ENCODE data around the gene LMOD1. TPM values are rescaled to one million over a fixed set of nuclear protein-coding genes. Genes with fewer than 3 reads are reported as not detected.

The LMOD1 gene
- total RNA-seq, 2 experiments from 2014 or later = not detected

- ChIA-PET POLR2A (interaction anchor here (0.6 kb wide), 2 partner anchors 15 to 118 kb away, joined by 3 read pairs; no protein-coding TSS in a partner anchor), CTCF (interaction anchor here (0.6 to 6.4 kb wide), 4 partner anchors 14 to 189 kb away, joined by 3 to 34 read pairs (median 10); no protein-coding TSS in a partner anchor)
- intact Hi-C loops (cut with micrococcal nuclease) = no loop called here
- H3K9me3 Mint-ChIP-seq = no peaks in the 10 kb centered on the region
- no peak for ATAC-seq
- H3K4me1 Mint-ChIP-seq (ENCODE audit: low read depth) = peaks cover 22% of the 10 kb centered on the region
- H3K27me3 Mint-ChIP-seq = no peaks in the 10 kb centered on the region
- no peak for DNase-seq
- TF ChIP-seq CTCF (IDR thresholded peaks at IDR 0.05) = no peak
- H3K36me3 Mint-ChIP-seq (ENCODE audit: low read depth) = peaks cover 4% of the 10 kb centered on the region
- no peak overlapping the region for H3K4me3 Mint-ChIP-seq
- no peak overlapping the region for H3K27ac Mint-ChIP-seq
These were observed 39.0 kb upstream of the LMOD1 start for GRCh38 chr1:201985355-201985754.

- no peak for DNase-seq
- H3K9me3 Mint-ChIP-seq = no peaks in the 10 kb centered on the region
- CTCF ChIA-PET = interaction anchor here (1.2 to 6.4 kb wide), 3 partner anchors 15 to 155 kb away, joined by 4 to 34 read pairs (median 16); no protein-coding TSS in a partner anchor
- H3K4me1 Mint-ChIP-seq (ENCODE audit: low read depth) = peaks cover 22% of the 10 kb centered on the region
- H3K27ac Mint-ChIP-seq = no peak overlapping the region
- peaks cover 4% of the 10 kb centered on the region for H3K36me3 Mint-ChIP-seq (ENCODE audit: low read depth)
- H3K27me3 Mint-ChIP-seq = no peaks in the 10 kb centered on the region
- TF ChIP-seq CTCF (IDR thresholded peaks at IDR 0.05) = no peak
- POLR2A ChIA-PET = interaction anchor here (1.1 kb wide), 1 partner anchor 16 kb away, joined by 3 read pairs; no protein-coding TSS in a partner anchor
- peak overlapping the region; percentile 92 for H3K4me3 Mint-ChIP-seq
- no peak for ATAC-seq
- intact Hi-C loops (cut with micrococcal nuclease) = no loop called here
These were observed 38.1 kb upstream of the LMOD1 start for GRCh38 chr1:201984446-201984845.

- Mint-ChIP-seq H3K4me1 (ENCODE audit: low read depth) (peaks cover 22% of the 10 kb centered on the region), H3K27ac (peak overlapping the region; percentile 87), H3K9me3 (no peaks in the 10 kb centered on the region), H3K27me3 (no peaks in the 10 kb centered on the region), H3K4me3 (peak overlapping the region; percentile 92), H3K36me3 (ENCODE audit: low read depth) (peaks cover 4% of the 10 kb centered on the region)
- intact Hi-C loops (cut with micrococcal nuclease) = no loop called here
- ChIA-PET POLR2A (interaction anchor here (0.9 to 1.4 kb wide), 5 partner anchors 10 to 110 kb away, joined by 3 to 5 read pairs (median 3); partner anchors contain the start of gene TIMM17A), CTCF (interaction anchor here (2.1 to 6.4 kb wide), 3 partner anchors 10 to 88 kb away, joined by 10 to 34 read pairs (median 31); no protein-coding TSS in a partner anchor)
- no peak for TF ChIP-seq CTCF (IDR thresholded peaks at IDR 0.05)
- ATAC-seq = no peak
- no peak for DNase-seq
These were observed 37.0 kb upstream of the LMOD1 start for GRCh38 chr1:201983380-201983805.

- CTCF ChIA-PET = interaction anchor here (2.1 to 6.4 kb wide), 3 partner anchors 10 to 87 kb away, joined by 10 to 34 read pairs (median 31); no protein-coding TSS in a partner anchor
- no peak for TF ChIP-seq CTCF (IDR thresholded peaks at IDR 0.05)
- Mint-ChIP-seq H3K36me3 (ENCODE audit: low read depth) (peaks cover 4% of the 10 kb centered on the region), H3K27me3 (no peaks in the 10 kb centered on the region), H3K4me3 (peak within 1 kb of the TSS; percentile 92), H3K4me1 (ENCODE audit: low read depth) (peaks cover 22% of the 10 kb centered on the region), H3K27ac (peak within 1 kb of the TSS; percentile 87), H3K9me3 (no peaks in the 10 kb centered on the region)
- POLR2A ChIA-PET = interaction anchor here (0.8 to 1.4 kb wide), 9 partner anchors 9 to 165 kb away, joined by 3 to 5 read pairs (median 3); partner anchors contain the start of genes IPO9 and TIMM17A
- DNase-seq (peak; percentile 65), ATAC-seq (peak; percentile 82)
- intact Hi-C loops (cut with micrococcal nuclease) = no loop called here
These were observed 36.5 kb upstream of the LMOD1 start, which contains the start of gene RNPEP for GRCh38 chr1:201982623-201983379. RNPEP (plus strand) TSS chr1:201982648; CDS start chr1:201982667, 19 bp downstream.

Data from activated CD8-positive, alpha-beta T cell treated with anti-CD3 and anti-CD28 coated beads for 36 hours (primary cell).